CD4-positive, alpha-beta T cell (primary cell): ENCODE measurements around the gene ABLIM1. TPM values are rescaled to one million over a fixed set of nuclear protein-coding genes. Genes with fewer than 3 reads are reported as not detected.

ENCODE experiments used
- ATAC-seq: fragments of 200-7000 bp; cut with Tn5 transposase; one replicate; pipeline ENCODE4 v1.10.0; 2022; ENCODE audit warnings: mild to moderate bottlenecking; ENCODE audit not compliant: poor library complexity
- CTCF ChIA-PET: fragments of 350-600 bp; sonication (Branson Sonifier 250); formaldehyde crosslinking; loops from one replicate; lab custom pipeline; 2021; ENCODE audit warnings: antibody characterized with exemption, inconsistent platforms; lab: Charles Lee
- POLR2A ChIA-PET: fragments of 350-600 bp; sonication (Branson Sonifier 250); formaldehyde crosslinking; loops from one replicate; lab custom pipeline; 2021; ENCODE audit warnings: antibody characterized with exemption, inconsistent platforms; lab: Charles Lee
- DNase-seq, 14 experiments: peaks; one replicate each; pipeline ENCODE4 v3.0.0-alpha.2; 2013 to 2020; ENCODE audit warnings: mixed read lengths in 2 of 14
- H3K27ac ChIP-seq, 2 donors: one replicate each; pipeline versions ENCODE4 v1.5.1 to v1.7.0; 2013; ENCODE audit warnings: low read length in 2 of 2, low read depth in 1 of 2, mild to moderate bottlenecking in 1 of 2
- H3K27me3 ChIP-seq, 2 experiments: 1 replicate in 1 of 2; 2 replicates in 1 of 2; pipeline versions ENCODE4 v1.6.1 to v1.7.0; 2013; ENCODE audit warnings: low read length in 2 of 2, control low read depth in 1 of 2, mild to moderate bottlenecking in 1 of 2, moderate library complexity in 1 of 2; ENCODE audit not compliant: insufficient read depth in 2 of 2, control insufficient read depth in 1 of 2
- H3K36me3 ChIP-seq: one replicate; pipeline ENCODE4 v1.6.1; 2013; ENCODE audit warnings: low read length, control low read depth; ENCODE audit not compliant: insufficient read depth
- H3K4me1 ChIP-seq: one replicate; pipeline ENCODE4 v1.6.1; 2013; ENCODE audit warnings: low read length, control low read depth; ENCODE audit not compliant: insufficient read depth
- H3K4me3 ChIP-seq: one replicate; pipeline ENCODE4 v1.5.1; 2013; ENCODE audit warnings: mild to moderate bottlenecking, low read length, moderate library complexity
- H3K9me3 ChIP-seq, 2 experiments: 1 replicate in 1 of 2; 2 replicates in 1 of 2; pipeline versions ENCODE4 v1.6.1 to v1.7.0; 2013; ENCODE audit warnings: low read length in 2 of 2, mild to moderate bottlenecking in 2 of 2, control low read depth in 1 of 2, moderate library complexity in 1 of 2; ENCODE audit not compliant: control insufficient read depth in 1 of 2, insufficient read depth in 1 of 2
- H3K27ac Mint-ChIP-seq: one replicate; pipeline ENCODE4 v1.8.0; 2020; ENCODE audit warnings: mixed read lengths
- H3K27me3 Mint-ChIP-seq: one replicate; pipeline ENCODE4 v1.8.0; 2021; ENCODE audit warnings: mixed read lengths
- H3K36me3 Mint-ChIP-seq: one replicate; pipeline ENCODE4 v1.8.0; 2021; ENCODE audit warnings: low read depth, mixed read lengths
- H3K4me1 Mint-ChIP-seq: one replicate; pipeline ENCODE4 v1.8.0; 2021; ENCODE audit warnings: low read depth, mixed read lengths
- H3K4me3 Mint-ChIP-seq: one replicate; pipeline ENCODE4 v1.8.0; 2020; ENCODE audit warnings: mild to moderate bottlenecking, mixed read lengths
- H3K9me3 Mint-ChIP-seq: one replicate; pipeline ENCODE4 v1.8.0; 2020; ENCODE audit warnings: mixed read lengths
- intact Hi-C, 2 experiments: fragments of 100-400 bp; cut with DNase I in 1 of 2; cut with micrococcal nuclease in 1 of 2; formaldehyde crosslinking; loops; one replicate each; pipeline versions ENCODE4 v1.15.1 to v1.9.0; 2023 to 2025; cut with DNase I, micrococcal nuclease
- total RNA-seq, 174 experiments: library from RNA in 2 of 174; stranded (reverse) in 2 of 174; gene quantifications; one replicate each; pipeline ENCODE4 v1.2.3 and lab custom pipeline; 2021 to 2026
- TF ChIP-seq, protein P1 (sequence below): fragments of 200-600 bp; IDR thresholded peaks from one replicate; pipeline ENCODE4 v1.8.0; 2022; ENCODE audit warnings: antibody characterized with exemption, mild to moderate bottlenecking

ABLIM1 gene
- total RNA-seq, 2 experiments from 2014 or later: 217 to 224 TPM

- Mint-ChIP-seq H3K4me1 (peaks cover 7% of the 10 kb centered on the region), H3K9me3 (no peaks in the 10 kb centered on the region), H3K27me3 (no peaks in the 10 kb centered on the region), H3K36me3 (no peaks in the 10 kb centered on the region), H3K4me3 (no peak overlapping the region), H3K27ac (no peak overlapping the region)
- TF ChIP-seq, protein P1, sequence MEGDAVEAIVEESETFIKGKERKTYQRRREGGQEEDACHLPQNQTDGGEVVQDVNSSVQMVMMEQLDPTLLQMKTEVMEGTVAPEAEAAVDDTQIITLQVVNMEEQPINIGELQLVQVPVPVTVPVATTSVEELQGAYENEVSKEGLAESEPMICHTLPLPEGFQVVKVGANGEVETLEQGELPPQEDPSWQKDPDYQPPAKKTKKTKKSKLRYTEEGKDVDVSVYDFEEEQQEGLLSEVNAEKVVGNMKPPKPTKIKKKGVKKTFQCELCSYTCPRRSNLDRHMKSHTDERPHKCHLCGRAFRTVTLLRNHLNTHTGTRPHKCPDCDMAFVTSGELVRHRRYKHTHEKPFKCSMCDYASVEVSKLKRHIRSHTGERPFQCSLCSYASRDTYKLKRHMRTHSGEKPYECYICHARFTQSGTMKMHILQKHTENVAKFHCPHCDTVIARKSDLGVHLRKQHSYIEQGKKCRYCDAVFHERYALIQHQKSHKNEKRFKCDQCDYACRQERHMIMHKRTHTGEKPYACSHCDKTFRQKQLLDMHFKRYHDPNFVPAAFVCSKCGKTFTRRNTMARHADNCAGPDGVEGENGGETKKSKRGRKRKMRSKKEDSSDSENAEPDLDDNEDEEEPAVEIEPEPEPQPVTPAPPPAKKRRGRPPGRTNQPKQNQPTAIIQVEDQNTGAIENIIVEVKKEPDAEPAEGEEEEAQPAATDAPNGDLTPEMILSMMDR: no peak
- peaks cover 4% of the 10 kb centered on the region for H3K4me1 ChIP-seq
- no peak overlapping the region for H3K27ac ChIP-seq
- intact Hi-C loops: no loop called here
- H3K36me3 ChIP-seq: no peaks in the 10 kb centered on the region
- ChIA-PET POLR2A (no interaction called here), CTCF (no interaction called here)
- ATAC-seq (no peak), DNase-seq (no peak)
- no peaks in the 10 kb centered on the region for H3K27me3 ChIP-seq
- H3K4me3 ChIP-seq: no peak overlapping the region
- no peaks in the 10 kb centered on the region for H3K9me3 ChIP-seq
These were observed 54.8 kb downstream of the ABLIM1 start for GRCh38 chr10:114603303-114603702.

- DNase-seq (no peak), ATAC-seq (no peak)
- Mint-ChIP-seq H3K4me3 (no peak overlapping the region), H3K9me3 (no peaks in the 10 kb centered on the region), H3K27ac (no peak overlapping the region), H3K4me1 (peaks cover 7% of the 10 kb centered on the region), H3K27me3 (no peaks in the 10 kb centered on the region), H3K36me3 (no peaks in the 10 kb centered on the region)
- H3K9me3 ChIP-seq: no peaks in the 10 kb centered on the region
- no peak overlapping the region for H3K4me3 ChIP-seq
- TF ChIP-seq, protein P1: no peak
- H3K36me3 ChIP-seq: no peaks in the 10 kb centered on the region
- no peaks in the 10 kb centered on the region for H3K27me3 ChIP-seq
- ChIA-PET POLR2A (no interaction called here), CTCF (interaction anchor here (1.3 kb wide), 1 partner anchor 11 kb away, joined by 4 read pairs; no protein-coding TSS in a partner anchor)
- H3K27ac ChIP-seq: no peak overlapping the region
- H3K4me1 ChIP-seq: peaks cover 4% of the 10 kb centered on the region
- intact Hi-C loops: no loop called here
These were observed 58.0 kb downstream of the ABLIM1 start for GRCh38 chr10:114600057-114600456.

- ChIA-PET POLR2A (no interaction called here), CTCF (no interaction called here)
- H3K4me3 Mint-ChIP-seq: no peak overlapping the region
- peaks cover 7% of the 10 kb centered on the region for H3K4me1 Mint-ChIP-seq
- TF ChIP-seq, protein P1: no peak
- no peaks in the 10 kb centered on the region for H3K36me3 Mint-ChIP-seq
- intact Hi-C loops: no loop called here
- Histone ChIP-seq H3K4me1 (peaks cover 4% of the 10 kb centered on the region), H3K9me3 (no peaks in the 10 kb centered on the region), H3K36me3 (no peaks in the 10 kb centered on the region), H3K27ac (no peak overlapping the region), H3K4me3 (no peak overlapping the region), H3K27me3 (peaks cover 0 to 2% of the 10 kb centered on the region in 2 experiments)
- no peaks in the 10 kb centered on the region for H3K27me3 Mint-ChIP-seq
- no peak for DNase-seq
- no peak for ATAC-seq
- peaks cover 2% of the 10 kb centered on the region for H3K9me3 Mint-ChIP-seq
- H3K27ac Mint-ChIP-seq: no peak overlapping the region
These were observed 61.3 kb downstream of the ABLIM1 start for GRCh38 chr10:114596793-114597192.
